GM21367 (cell line): ENCODE data around the gene SMG9.
A peak's percentile ranks its signal among the peaks of the same experiment; 100 is the strongest.
"Not testable (repeated sequence)": the region's sequence is repeated elsewhere in the genome, so short reads cannot be mapped to it uniquely, and the experiment has no call there.

Experiments
- ATAC-seq: cut with Tn5 transposase; IDR thresholded peaks from one replicate; pipeline ENCODE4 v1.9.1; 2021; ENCODE audit not compliant: unreplicated experiment

The SMG9 gene

GRCh38 chr19:43780706-43781525 lies 26.2 kb upstream of the SMG9 start, which contains the start of gene KCNN4:
Gene KCNN4, minus strand, starts transcription at chr19:43780973. Its CDS starts 112 bp downstream, at chr19:43780861.
- ATAC-seq: no peak

- no peak for ATAC-seq
These were observed 25.1 kb upstream of the SMG9 start for GRCh38 chr19:43779820-43780219.

- no peak for ATAC-seq
These were observed 24.5 kb upstream of the SMG9 start for GRCh38 chr19:43779147-43779819.

GRCh38 chr19:43778651-43779050 lies 23.9 kb upstream of the SMG9 start:
- ATAC-seq: no peak

GRCh38 chr19:43777163-43777695 lies 22.5 kb upstream of the SMG9 start:
- ATAC-seq: no peak

GRCh38 chr19:43776286-43776685 lies 21.5 kb upstream of the SMG9 start:
- ATAC-seq: no peak

GRCh38 chr19:43775299-43775890 lies 20.6 kb upstream of the SMG9 start:
- no peak for ATAC-seq

- ATAC-seq: not testable (repeated sequence)
These were observed 20.1 kb upstream of the SMG9 start for GRCh38 chr19:43774940-43775258.

- ATAC-seq: no peak
These were observed 19.6 kb upstream of the SMG9 start for GRCh38 chr19:43774103-43774939.

- ATAC-seq: no peak
These were observed 19.0 kb upstream of the SMG9 start for GRCh38 chr19:43773725-43774102.

- ATAC-seq: no peak
These were observed 14.5 kb upstream of the SMG9 start for GRCh38 chr19:43769256-43769655.

GRCh38 chr19:43768273-43769050 lies 13.7 kb upstream of the SMG9 start:
- no peak for ATAC-seq

- no peak for ATAC-seq
These were observed 13.1 kb upstream of the SMG9 start for GRCh38 chr19:43767818-43768217.

GRCh38 chr19:43767316-43767715 lies 12.6 kb upstream of the SMG9 start:
- ATAC-seq: no peak

- no peak for ATAC-seq
These were observed 11.9 kb upstream of the SMG9 start for GRCh38 chr19:43766755-43767043.

- ATAC-seq: peak; percentile 47
These were observed 10.5 kb upstream of the SMG9 start for GRCh38 chr19:43765109-43765876.

- not testable (repeated sequence) for ATAC-seq
These were observed 9.9 kb upstream of the SMG9 start for GRCh38 chr19:43764684-43765083.

- no peak for ATAC-seq
These were observed 8.7 kb upstream of the SMG9 start for GRCh38 chr19:43763473-43763939.

GRCh38 chr19:43762814-43763213 lies 8.1 kb upstream of the SMG9 start:
- no peak for ATAC-seq

GRCh38 chr19:43760941-43761340 lies 6.2 kb upstream of the SMG9 start:
- no peak for ATAC-seq
